Stimulated activated naive CD4-positive, alpha-beta T cell treated with Interleukin-2 at 50 U/mL for 16 hours (primary cell): Measurements from ENCODE around the gene SLC4A5.
"Not testable (repeated sequence)": the region's sequence is repeated elsewhere in the genome, so short reads cannot be mapped to it uniquely, and the experiment has no call there.

Source experiments
- DNase-seq: peaks from one replicate; lab custom pipeline; 2025; lab: John Stamatoyannopoulos, UW

SLC4A5 gene

GRCh38 chr2:74198461-74199274 is 144.5 kb downstream of the SLC4A5 start, which contains the start of gene MTHFD2:
MTHFD2 (plus strand) TSS chr2:74198615; CDS start chr2:74198642, 27 bp downstream.
- DNase-seq: peak; percentile 91

- no peak for DNase-seq
Observed at GRCh38 chr2:74198023-74198460, 145.2 kb downstream of the SLC4A5 start.

- DNase-seq: no peak
Observed at GRCh38 chr2:74197049-74197448, 146.2 kb downstream of the SLC4A5 start.

GRCh38 chr2:74194799-74195198 is 148.4 kb downstream of the SLC4A5 start:
- DNase-seq: no peak

- no peak for DNase-seq
Observed at GRCh38 chr2:74191596-74192380, 151.4 kb downstream of the SLC4A5 start.

GRCh38 chr2:74188696-74189095 is 154.5 kb downstream of the SLC4A5 start:
- no peak for DNase-seq

GRCh38 chr2:74188018-74188601 is 155.1 kb downstream of the SLC4A5 start:
- DNase-seq: no peak

- not testable (repeated sequence) for DNase-seq
Observed at GRCh38 chr2:74186706-74187105, 156.5 kb downstream of the SLC4A5 start.

- DNase-seq: peak; percentile 27
Observed at GRCh38 chr2:74186038-74186437, 157.2 kb downstream of the SLC4A5 start.

- no peak for DNase-seq
Observed at GRCh38 chr2:74183878-74184277, 159.3 kb downstream of the SLC4A5 start.

GRCh38 chr2:74181739-74182138 is 161.5 kb downstream of the SLC4A5 start:
- DNase-seq: no peak

- no peak for DNase-seq
Observed at GRCh38 chr2:74179063-74179865, 164.0 kb downstream of the SLC4A5 start.

- DNase-seq: peak; percentile 97
Observed at GRCh38 chr2:74178211-74179062, 164.8 kb downstream of the SLC4A5 start, which contains the start of gene MOB1A. MOB1A (minus strand) TSS chr2:74178879; CDS start chr2:74178674, 205 bp downstream.

GRCh38 chr2:74177696-74178095 is 165.5 kb downstream of the SLC4A5 start:
- DNase-seq: no peak

- no peak for DNase-seq
Observed at GRCh38 chr2:74174909-74175308, 168.3 kb downstream of the SLC4A5 start.

- no peak for DNase-seq
Observed at GRCh38 chr2:74168739-74169138, 174.5 kb downstream of the SLC4A5 start.
